GM12878 (cell line): ENCODE data around the gene GALNS.

Source experiments
- CTCF ChIP-seq, 3 experiments: IDR thresholded peaks in 2 of 3; conservative IDR thresholded peaks in 1 of 3; 2 replicates each; pipeline ENCODE4 v1.5.1; 2011; ENCODE audit warnings: low read depth in 3 of 3, low read length in 3 of 3, mild to moderate bottlenecking in 3 of 3, control low read depth in 2 of 3, moderate library complexity in 2 of 3, inconsistent platforms in 1 of 3, mixed read lengths in 1 of 3; ENCODE audit not compliant: control insufficient read depth in 2 of 3, insufficient read depth in 1 of 3; ENCODE audit errors: extremely low read depth in 1 of 3
- ELK1 ChIP-seq: IDR thresholded peaks from 2 replicates; pipeline ENCODE4 v1.6.1; 2012; ENCODE audit warnings: low read depth, low read length, improper control_type of control experiment
- EP300 ChIP-seq, 2 experiments: fragments of 150-350 bp in 1 of 2; IDR thresholded peaks; 2 replicates each; pipeline ENCODE4 v1.6.1; 2011 to 2012; ENCODE audit warnings: low read depth in 2 of 2, low read length in 2 of 2, borderline replicate concordance in 1 of 2, improper control_type of control experiment in 1 of 2, inconsistent platforms in 1 of 2; ENCODE audit not compliant: control insufficient read depth in 1 of 2
- EZH2 ChIP-seq: IDR thresholded peaks from 2 replicates; pipeline ENCODE4 v1.6.1; 2012; ENCODE audit warnings: low read depth, mild to moderate bottlenecking, control low read depth, inconsistent platforms, low read length, borderline replicate concordance; ENCODE audit not compliant: control insufficient read depth
- GABPA ChIP-seq: IDR thresholded peaks from 2 replicates; pipeline ENCODE4 v1.6.1; 2014; ENCODE audit warnings: antibody characterized with exemption, low read depth, mild to moderate bottlenecking, inconsistent platforms
- POLR2A ChIP-seq: IDR thresholded peaks from 2 replicates; pipeline ENCODE4 v1.6.1; 2011; ENCODE audit warnings: low read depth, mild to moderate bottlenecking, low read length
- TBL1XR1 ChIP-seq: IDR thresholded peaks from 2 replicates; pipeline ENCODE4 v1.6.1; 2012; ENCODE audit warnings: low read depth, low read length, improper control_type of control experiment
- USF2 ChIP-seq: IDR thresholded peaks from 2 replicates; pipeline ENCODE4 v1.6.1; 2011; ENCODE audit warnings: low read depth, low read length, improper control_type of control experiment, borderline replicate concordance
- ZNF274 ChIP-seq: IDR thresholded peaks from one replicate; pipeline ENCODE4 v1.8.0; 2011; ENCODE audit not compliant: insufficient read length, insufficient read depth

GRCh38 chr16:88767546-88768070 is 89.1 kb downstream of the GALNS start:
- TF ChIP-seq EP300 (IDR thresholded peaks at IDR 0.05; ENCODE audit: borderline replicate concordance in 1 of 2, control insufficient read depth in 1 of 2, low read depth in 2 of 2, low read length in 2 of 2) (no peak), CTCF (IDR thresholded peaks at IDR 0.05 in 2 of 3, conservative IDR thresholded peaks at IDR 0.05 in 1 of 3; ENCODE audit: control insufficient read depth in 2 of 3, extremely low read depth in 1 of 3, insufficient read depth in 1 of 3, low read depth in 3 of 3, low read length in 3 of 3) (no peak), TBL1XR1 (no peak), EZH2 (no peak), GABPA (no peak), POLR2A (peak; percentile 48; the same call in 1 of the 2 replicates), ZNF274 (no peak), USF2 (no peak), ELK1 (no peak)
